Eye (tissue), 1 donor: ENCODE measurements around the gene ARL15.

Experiments
- DNase-seq: peaks from one replicate; pipeline ENCODE4 v3.0.0-alpha.2; 2015

ARL15 gene

DNA sequence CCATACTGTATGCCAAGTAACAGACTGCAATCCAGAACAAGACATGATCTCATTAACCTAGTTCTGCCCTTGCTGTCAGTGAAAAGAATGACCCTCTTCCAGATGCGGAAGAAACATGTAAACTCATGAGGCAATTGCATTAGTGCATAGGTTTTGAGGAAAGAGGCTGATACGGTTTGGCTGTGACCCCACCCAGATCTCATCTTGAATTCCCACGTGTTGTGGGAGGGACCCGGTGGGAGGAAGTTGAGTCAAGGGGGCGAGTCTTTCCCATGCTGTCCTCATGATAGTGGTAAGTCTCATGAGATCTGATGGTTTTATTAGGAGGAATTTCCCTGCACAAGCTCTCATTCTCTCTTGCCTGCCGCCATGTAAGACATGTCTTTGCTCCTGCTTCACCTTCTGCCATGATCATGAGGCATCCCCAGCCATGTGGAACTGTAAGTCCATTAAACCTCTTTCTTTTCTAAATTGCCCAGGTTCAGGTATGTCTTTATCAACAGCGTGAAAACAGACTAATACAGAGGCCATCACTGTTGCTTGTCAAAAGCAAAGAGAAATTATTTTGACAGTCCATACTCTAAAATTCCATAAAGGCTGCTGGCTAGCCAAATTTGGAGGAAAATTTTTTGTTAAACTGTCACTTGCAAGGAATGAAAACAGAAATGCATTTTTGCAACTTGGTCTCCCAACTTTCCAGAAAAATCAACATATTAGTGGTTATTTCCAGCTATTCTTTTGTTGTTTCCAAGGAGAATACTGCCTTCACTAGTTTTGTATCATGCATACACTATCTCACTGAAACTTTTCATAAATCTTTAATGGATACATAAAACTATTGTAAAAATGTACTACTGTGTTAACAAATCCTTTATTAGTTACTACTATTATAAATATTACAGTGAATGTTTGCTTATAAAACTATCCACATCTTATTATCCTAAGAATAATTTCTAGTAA, 3.2 kb upstream of the ARL15 start:
- no peak for DNase-seq

DNA sequence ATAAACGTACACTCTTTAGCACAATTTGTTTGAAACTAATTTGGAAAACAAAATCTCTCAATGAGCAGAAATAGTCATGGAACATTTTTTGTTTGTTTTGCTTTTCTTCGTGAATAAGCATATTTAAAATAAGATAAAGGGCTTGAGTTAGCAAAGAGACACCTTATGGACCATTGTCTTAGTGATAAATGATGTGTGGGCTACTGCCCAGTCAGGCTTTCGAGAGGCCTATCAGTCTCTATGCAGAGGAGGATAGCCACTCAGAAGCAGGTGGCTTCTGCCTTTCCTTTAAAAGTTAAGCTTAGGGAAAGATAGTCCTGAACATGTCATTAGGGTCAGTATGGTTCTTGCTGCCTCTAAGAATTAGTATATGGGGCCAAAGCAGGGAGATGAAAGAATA, 2.1 kb upstream of the ARL15 start:
- no peak for DNase-seq

DNA sequence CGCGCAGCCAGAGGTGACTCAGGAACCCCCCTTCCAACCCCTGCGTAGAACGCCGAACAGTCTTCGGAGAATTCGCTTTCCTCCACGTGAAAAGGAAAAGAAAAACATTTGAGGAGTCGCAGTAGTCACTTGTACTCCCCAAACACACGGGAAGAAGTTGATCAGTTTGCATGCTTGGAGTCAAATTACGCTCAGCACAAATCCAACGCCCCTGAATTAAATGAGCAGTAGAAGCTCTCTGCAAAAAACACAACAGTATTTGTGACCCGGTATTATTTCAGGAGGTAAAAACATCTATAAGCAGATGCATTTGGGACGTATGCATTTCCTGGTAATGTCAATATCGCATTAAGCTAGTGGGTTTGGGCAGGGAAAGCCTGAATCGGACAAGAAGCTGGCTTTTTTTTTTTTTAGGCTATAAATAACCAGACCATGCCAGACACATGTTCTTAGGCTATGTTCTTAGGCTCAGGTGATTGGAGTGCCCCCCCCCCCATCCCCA, 854 bp upstream of the ARL15 start:
- no peak for DNase-seq

DNA sequence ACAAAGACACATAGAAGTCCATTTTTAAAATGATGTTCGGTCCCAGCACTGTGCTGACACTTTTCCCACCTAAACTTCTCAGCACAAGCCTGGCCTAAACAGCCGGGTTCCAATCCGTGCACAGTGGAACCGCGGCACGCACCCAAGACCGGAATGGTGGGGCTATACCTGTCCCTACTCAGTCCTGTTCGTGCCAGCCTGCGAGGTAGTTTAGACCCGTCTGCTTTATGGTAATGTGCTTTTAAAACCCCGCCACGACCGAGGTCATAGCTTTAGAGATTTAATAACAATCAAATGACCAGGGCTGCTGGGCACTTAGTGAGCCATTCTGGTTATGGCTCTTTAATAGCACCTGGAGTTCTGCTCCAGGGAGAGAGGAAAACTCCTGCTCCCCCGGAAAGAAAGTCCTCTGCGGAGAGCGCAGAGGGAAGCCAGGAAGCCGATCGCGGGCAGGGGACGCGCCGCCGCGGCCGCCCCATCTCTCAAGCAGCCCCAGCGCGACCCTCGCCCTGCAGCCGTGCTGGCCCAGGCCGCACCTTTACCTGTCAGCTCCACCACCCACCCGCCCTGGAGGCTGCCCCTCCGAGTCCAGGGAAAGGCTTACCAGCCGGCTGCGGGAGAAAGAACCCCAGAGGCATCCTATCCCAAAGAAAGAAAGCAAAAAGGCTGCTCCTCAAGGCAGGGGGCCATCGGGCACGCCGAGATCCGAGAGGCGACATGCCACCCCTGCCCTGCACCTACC, 511 bp downstream of the ARL15 start:
- no peak for DNase-seq

DNA sequence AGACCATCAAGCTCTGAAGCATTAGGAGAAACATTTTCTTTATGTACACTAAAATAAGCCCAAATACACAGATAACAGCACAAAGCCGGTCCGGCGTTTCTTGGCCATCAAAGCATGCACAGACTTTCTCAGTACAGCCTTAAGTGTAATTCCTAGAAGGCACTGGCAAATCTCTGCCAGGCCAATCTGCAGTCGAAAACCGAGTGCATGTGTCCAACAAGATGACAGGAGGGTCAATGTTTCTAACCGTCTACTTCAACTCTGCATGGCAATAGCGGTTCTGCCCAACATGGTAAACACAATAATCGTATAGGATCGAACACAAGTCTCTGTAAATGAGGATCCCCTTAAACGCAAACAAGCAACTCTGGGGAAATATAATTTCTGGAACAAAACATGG, 1.1 kb downstream of the ARL15 start:
- DNase-seq = no peak

DNA sequence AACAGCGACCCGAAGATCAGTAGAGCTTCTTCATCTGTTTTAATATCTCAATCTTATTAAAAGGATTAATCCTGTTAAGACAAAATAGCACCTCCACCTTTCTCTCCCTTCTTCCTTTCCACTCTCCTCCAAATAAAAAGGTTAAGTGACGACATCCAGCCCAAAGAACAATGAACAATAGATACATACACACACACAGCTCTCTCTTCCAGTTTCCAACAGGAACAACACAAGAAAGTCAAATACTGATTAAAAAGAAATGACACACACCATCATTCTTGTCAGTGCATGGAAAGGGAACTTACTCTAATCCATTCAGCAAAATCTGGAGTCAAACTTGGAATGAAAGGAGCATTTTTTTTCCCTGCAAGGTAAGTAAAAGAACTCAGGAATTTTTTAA, 2.8 kb downstream of the ARL15 start:
- DNase-seq = no peak

DNA sequence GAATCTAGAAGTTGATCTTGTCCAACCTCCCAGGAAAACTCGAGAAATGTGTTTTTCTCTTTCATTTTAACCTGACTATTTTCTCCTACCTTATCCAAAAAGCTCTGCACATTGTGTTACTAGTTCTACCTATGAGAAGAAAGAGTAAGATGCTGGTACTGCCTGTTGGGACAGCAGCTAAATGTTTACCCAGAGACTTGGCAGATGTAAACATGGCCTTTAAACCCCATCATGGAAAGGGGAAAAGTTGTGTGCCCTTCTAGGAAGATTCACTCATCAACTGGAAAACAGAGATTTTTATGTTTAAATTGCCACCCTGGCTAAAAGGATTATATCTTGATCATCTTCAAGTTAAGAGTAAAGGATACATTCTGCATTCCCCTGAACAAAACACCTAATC, 3.5 kb downstream of the ARL15 start:
- no peak for DNase-seq

DNA sequence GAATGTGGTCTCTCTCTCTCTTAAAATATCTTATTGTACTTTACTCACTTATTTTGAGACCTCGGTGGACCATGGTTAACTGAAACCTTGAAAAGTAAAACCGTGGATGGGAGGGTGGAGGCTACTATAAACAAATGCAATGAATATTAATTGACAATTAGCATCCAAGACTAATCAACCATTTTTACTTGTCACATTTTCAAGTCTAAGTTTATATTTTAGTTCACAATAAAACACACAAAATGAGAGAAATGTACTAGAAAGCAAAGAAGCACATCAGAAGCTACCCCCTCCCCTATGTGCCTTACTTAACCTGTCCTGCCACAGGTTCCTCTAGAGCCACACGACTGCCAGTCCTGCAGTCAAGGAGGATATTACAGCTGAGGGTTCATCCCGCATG, 4.6 kb downstream of the ARL15 start:
- no peak for DNase-seq

DNA sequence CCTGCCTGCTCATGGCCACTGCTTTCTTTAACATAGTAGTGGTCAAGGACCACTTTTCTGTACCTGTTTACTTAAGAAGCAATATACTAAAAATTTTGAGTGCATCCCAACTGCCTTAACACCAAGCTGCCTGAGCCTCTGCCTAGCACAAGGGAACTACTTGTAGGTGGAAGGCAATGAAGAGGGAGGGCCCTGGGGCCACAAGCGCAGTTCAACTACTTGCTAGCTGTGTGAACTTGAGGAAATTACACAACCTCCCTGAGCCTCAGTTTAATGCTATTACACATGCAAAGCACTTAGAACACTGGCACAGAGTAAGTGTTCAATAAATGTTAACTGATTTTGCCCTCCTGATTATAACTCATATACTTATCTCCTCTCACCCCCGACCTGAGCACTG, 6.3 kb downstream of the ARL15 start:
- no peak for DNase-seq

DNA sequence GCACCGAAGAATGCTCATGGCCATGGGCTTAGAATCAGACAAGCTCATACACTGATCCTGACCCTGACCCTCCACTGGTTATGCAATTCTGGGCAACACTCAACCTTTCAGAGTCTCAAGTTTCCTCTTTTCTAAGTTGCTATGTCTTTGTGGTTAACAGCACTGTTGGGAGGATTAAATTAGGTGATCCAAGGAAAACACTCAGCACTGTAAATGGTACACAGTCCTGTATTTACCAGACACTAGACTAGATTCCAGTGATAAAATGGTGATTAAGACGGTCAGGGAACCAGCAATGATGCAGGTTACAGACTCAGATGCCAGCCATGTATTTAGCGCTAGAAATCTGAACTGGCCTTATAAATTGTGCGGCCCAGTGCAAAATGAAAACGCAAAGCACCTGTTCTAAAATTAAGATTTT, 8.1 kb downstream of the ARL15 start:
- no peak for DNase-seq

DNA sequence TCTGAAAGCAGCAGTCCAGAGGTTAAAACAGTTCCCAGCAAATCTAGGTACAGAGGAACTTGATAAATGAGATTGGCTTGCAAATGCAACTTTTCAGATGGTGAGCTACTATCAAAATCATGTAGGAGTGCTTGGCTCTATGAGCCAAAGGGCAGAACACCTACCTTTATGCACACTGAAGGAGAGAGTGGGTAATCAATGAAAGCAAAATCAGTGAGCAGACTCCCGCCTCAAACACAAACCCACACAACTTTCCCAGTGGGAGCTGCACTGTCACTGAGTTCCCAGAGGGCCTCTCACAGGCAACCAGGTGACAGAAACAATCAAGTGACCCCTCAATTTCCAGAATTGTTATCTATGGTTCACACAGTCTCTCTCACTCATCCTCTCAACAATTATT, 8.5 kb downstream of the ARL15 start:
- no peak for DNase-seq

DNA sequence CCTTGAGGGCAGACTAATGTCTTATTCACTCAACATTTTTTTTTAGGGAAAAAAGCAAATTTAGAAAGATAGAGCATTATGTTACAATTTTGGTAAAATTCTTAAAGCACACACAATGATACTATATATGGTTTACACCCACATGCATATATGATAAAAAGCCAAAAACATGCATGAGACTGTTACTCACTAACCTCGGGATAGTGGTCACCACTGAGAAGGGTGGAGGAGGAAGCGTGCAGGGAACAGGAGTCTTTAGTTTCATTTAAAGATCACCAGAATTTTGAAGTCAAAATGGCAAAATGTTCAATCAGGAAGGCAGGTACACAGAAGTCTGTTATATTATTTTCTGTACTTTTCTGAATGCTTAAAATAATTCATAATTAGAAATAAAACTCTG, 9.2 kb downstream of the ARL15 start:
- no peak for DNase-seq

DNA sequence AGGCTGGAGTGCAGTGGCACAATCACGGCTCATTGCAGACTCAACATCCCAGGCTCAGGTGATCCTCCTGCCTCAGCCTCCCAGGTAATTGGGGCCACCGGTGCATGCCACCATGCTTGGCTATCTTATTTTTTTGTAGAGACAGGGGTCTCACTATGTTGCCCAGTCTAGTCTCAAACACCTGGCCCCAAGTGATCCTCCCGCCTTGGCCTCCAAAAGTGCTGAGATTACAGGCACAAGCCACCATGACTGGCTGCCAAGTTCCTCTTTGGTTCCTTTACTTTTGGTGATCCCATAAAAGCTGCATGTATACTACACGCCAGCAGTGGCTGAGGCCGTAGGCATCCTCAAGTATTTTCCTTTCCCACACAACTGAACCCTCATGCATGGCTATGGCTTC, 11.4 kb downstream of the ARL15 start:
- no peak for DNase-seq

DNA sequence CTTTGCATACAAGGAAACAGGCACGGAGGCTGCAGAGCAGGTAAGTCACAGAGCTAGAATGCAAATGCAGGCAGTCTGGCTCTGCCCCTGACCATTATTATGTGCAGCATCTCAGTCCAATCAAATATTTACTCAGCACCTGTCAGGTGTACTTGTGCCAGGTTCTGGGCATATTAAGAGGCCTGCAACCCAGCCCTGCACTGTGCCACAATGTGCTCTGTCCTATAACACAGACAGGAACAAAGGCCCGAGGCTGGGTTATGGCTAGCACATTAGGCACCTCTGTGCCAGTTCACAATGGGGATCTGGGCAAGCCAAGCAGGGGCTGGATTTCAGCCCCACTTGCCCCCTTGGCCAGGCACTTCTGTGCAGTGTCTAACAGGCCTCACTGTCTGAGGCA, 14.0 kb downstream of the ARL15 start:
- no peak for DNase-seq

DNA sequence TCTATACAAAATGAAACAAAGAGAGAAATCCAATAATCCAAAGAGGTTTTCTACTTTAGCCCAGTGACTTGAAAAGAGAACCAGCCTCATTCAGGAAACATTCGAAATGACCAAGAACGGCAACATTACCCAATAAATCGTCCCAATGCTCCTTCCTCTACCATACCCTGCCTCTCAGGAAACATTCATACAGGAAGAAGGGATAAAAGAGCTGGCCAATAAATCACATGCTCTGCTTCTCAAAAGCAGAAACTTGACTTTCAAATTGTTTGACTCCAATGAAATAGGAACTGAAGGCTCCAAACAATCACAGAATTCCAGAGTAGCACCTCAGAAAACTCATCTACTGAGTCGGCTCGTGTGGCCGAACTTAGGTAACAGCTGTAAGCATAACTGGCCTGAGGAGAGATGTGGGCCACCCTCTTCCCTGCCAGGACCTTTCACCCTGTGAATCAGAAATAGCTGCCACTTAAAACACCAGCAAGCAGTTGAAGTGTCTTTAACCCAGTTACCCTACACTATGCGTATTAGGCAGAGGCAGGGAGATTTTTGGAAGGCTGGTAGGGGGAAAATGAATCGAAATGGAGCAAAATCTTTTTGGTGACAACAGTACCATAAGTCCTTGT, 14.6 kb downstream of the ARL15 start:
- no peak for DNase-seq

DNA sequence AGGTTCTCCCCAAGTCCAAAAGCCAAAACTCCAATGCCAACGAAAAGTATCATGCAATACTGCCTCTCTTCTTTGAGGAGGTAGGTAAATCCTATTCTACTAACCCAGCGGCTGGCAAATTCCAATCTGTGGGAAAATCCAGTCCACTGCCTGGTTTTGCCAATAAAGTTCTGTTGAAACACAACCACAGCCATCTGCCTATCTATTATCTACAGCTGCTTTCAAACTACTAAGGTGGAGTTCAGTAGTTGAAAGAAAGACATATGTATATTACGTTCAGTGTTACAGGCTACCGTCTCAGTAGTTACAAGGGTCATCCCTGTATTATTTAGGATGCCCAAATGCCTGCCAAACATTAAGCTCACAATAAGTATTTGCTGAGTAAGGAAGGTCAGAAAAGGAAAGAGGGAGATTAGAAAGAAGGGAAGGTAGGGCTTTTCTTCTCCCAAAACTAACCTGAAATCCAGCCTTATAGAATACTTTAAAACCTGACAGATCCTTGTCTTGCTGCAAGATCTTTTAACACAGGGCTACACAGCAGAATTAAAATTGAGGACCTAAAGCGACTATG, 16.2 kb downstream of the ARL15 start:
- no peak for DNase-seq

DNA sequence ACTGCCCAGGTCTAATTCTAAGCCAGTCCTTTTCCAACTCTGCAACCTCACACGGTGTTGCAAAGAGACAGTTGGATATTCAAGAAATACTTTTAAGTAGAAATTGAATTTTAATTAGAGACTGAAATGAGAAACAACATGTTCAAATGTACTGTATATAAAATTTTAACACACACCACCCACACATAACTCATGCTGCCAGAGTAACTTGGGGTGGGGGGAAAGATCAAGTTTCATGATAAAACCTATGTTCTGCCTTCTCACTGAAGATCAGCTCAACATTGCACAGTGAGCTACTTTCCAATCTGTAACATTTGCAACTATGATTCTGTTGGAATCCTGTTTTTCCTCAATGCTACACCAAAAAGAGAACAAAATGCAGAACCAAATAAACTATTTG, 17.5 kb downstream of the ARL15 start:
- no peak for DNase-seq

DNA sequence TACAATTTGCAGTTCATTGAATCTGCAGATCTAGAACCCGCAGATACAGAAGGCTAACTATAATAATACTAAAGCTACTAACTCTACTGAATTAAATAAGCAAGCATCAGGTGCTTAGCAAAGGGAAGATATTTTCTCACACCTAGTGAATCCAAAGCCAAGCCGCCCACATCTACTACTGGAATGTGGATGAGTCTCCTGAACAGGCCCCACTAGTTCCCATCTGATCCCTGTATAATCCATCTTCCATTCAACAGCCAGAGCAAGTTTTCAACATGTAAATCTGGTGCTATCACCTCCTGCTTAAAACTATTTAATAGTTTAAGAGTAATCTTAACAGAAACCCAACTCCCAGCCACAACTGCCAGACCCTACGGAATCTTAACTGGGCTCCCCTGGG, 18.9 kb downstream of the ARL15 start:
- no peak for DNase-seq

DNA sequence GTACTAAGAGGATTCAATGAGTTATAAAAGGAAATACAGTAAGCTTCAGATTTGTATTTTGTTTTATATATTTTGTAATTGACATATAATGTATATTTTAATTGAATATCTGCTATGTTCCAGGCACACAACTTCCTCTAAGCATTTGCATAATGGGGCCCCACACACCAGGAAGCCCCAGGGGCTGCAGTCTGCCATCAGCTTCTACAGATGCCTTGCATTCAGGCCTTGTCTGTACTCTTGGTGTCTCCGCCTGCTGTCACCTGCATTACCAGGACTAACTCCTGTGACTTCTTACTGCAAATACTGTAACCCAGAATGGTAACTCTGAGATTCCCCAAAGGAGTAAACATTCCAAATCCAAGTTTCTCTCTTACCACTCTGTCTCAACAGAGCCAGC, 20.6 kb downstream of the ARL15 start:
- no peak for DNase-seq

DNA sequence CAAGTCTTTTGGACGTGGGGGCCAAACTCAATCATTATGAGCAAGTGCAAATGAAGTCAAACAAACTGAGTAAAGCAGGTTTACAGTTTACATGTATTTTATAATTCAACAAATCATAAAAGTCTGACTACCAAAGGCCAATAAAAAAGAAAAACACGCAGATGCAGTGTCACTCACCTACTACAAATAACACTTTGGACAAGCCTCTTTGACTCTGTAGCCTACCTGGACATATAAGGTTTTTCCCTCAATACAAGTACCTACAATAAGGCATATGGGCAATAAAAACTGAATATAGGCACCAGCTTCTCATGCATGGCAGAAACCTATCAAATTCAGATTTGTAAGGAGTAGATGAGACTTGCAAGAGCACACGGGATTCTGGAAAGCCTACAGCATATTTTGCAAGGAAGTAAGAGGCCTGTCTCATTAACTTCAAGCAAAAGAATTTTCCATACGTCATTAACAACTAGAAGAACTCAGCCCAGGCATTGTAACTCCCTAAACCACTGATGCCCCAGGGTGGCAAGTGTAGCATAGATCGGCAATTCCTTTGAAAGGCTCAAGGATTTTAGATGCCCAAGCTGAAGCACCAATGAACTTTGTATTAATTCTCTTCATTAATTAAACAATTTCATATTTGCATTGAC, 21.7 kb downstream of the ARL15 start:
- no peak for DNase-seq

DNA sequence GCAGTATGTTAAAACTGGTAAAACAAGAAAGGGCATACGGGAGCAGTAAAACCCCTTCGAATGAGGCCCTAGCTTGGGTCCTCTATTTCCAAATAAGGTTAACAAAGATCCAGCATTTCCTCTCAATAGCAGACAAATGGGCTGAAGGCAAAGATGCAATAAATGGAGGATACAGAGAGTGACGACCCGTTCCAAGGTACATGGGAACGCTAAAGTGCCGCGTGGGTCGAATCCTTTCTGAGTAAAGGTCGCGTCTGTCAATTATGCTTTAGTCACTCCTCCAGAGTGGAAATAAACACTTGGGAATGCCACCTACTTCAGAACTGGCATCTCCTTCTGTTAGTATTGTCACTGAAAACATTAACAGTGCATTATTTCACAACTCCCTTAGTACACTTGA, 24.7 kb downstream of the ARL15 start:
- no peak for DNase-seq

DNA sequence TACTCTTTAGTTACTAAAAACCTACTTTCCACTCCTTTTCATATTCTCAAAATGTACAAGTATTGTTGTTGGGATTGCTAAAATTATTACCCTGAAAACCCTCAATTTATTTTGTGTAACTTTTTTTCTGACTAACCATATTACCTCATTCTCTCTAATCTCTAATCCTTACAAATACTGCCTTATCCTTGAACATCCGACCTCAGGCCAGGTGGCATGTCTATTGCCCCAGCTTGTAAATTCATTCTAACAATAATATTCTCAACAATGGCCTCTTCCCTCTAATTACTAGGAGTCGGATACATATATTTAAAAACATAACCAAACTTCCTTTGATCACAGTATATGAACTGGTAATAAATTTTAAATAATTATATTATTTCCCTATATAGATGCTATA, 25.8 kb downstream of the ARL15 start:
- DNase-seq = no peak

DNA sequence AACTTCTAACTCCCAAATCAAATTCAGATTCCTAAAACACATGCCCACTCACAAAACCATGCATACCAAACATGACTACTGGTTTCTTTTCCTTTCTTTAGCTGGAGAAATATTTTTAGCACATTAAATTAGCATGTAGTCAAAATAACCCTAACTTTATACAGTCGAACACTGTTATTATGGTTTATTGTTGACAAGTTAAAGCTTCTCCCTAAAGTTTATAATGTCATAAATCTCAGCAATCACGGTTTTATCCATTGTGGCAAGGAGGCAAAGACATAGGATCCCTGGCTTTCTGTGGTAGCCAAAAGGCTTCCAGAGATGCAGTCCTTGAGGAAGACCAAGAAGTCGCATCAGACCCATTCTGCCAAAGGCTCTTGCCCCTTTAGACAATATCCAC, 27.5 kb downstream of the ARL15 start:
- no peak for DNase-seq
